SK-N-SH (cell line): ENCODE data around the gene TRAK1. TPM values are rescaled to one million over a fixed set of nuclear protein-coding genes. Genes with fewer than 3 reads are reported as not detected.

ENCODE experiments used
- CTCF ChIA-PET: fragments of 300-600, 350-600 bp; formaldehyde crosslinking; extraction: SDS; loops from one replicate; lab custom pipeline; 2021; lab: Yijun Ruan, JAX
- POLR2A ChIA-PET: fragments of 350-600 bp; sonication (Branson Sonifier 250); formaldehyde crosslinking; extraction: SDS; loops from one replicate; lab custom pipeline; 2020; ENCODE audit warnings: antibody characterized with exemption, inconsistent platforms; lab: Yijun Ruan, JAX
- DNase-seq: peaks from one replicate; pipeline ENCODE4 v3.0.0; 2012
- H2AFZ ChIP-seq: fragments of 200-600 bp; sonication (generic); 2 replicates; pipeline ENCODE4 v1.8.1; 2016; ENCODE audit warnings: antibody characterized with exemption, mild to moderate bottlenecking, low read depth
- H3F3A ChIP-seq: fragments of 200-600 bp; sonication (generic); replicated peaks from 2 replicates; pipeline ENCODE3; 2016; ENCODE audit warnings: antibody characterized with exemption, mild to moderate bottlenecking; ENCODE audit not compliant: insufficient read depth
- H3K27ac ChIP-seq, 2 experiments: fragments of 200-500 bp in 1 of 2; fragments of 200-600 bp in 1 of 2; sonication (Bioruptor generic) in 1 of 2; sonication (generic), shearing (Covaris generic) in 1 of 2; 2 replicates each; pipeline versions ENCODE4 v1.5.1 to v1.6.1; 2014 to 2016; ENCODE audit warnings: low read depth in 2 of 2, inconsistent platforms in 1 of 2, low read length in 1 of 2, mild to moderate bottlenecking in 1 of 2, mixed read lengths in 1 of 2
- H3K27me3 ChIP-seq: fragments of 200-600 bp; sonication (generic), shearing (Covaris generic); 2 replicates; pipeline ENCODE4 v1.6.1; 2016; ENCODE audit warnings: mixed run types; ENCODE audit not compliant: insufficient read depth
- H3K36me3 ChIP-seq, 2 experiments: fragments of 200-500 bp in 1 of 2; fragments of 200-600 bp in 1 of 2; sonication (Bioruptor generic) in 1 of 2; sonication (generic) in 1 of 2; replicated peaks in 1 of 2; 2 replicates each; pipeline versions ENCODE3 to v1.5.1; 2014 to 2016; ENCODE audit warnings: low read length in 1 of 2, mild to moderate bottlenecking in 1 of 2; ENCODE audit not compliant: insufficient read depth in 2 of 2, control insufficient read depth in 1 of 2
- H3K4me1 ChIP-seq, 2 experiments: fragments of 200-500 bp in 1 of 2; fragments of 200-600 bp in 1 of 2; sonication (Bioruptor generic) in 1 of 2; sonication (generic), shearing (Covaris generic) in 1 of 2; 2 replicates each; pipeline versions ENCODE4 v1.5.1 to v1.6.1; 2014 to 2016; ENCODE audit warnings: low read depth in 1 of 2, low read length in 1 of 2, mixed run types in 1 of 2; ENCODE audit not compliant: insufficient read depth in 2 of 2, control insufficient read depth in 1 of 2
- H3K4me2 ChIP-seq: fragments of 200-600 bp; sonication (generic), shearing (Covaris generic); 2 replicates; pipeline ENCODE4 v1.6.1; 2017; ENCODE audit warnings: mixed run types
- H3K4me3 ChIP-seq, 2 experiments: fragments of 200-500 bp in 1 of 2; fragments of 200-600 bp in 1 of 2; sonication (Bioruptor generic) in 1 of 2; sonication (generic), shearing (Covaris generic) in 1 of 2; 2 replicates each; pipeline versions ENCODE4 v1.5.1 to v1.8.1; 2014 to 2016; ENCODE audit warnings: low read depth in 2 of 2, inconsistent platforms in 1 of 2, low read length in 1 of 2, mild to moderate bottlenecking in 1 of 2, mixed read lengths in 1 of 2, moderate library complexity in 1 of 2
- H3K79me2 ChIP-seq: fragments of 200-600 bp; sonication (generic); 2 replicates; pipeline ENCODE4 v1.8.1; 2017; ENCODE audit warnings: mild to moderate bottlenecking; ENCODE audit not compliant: insufficient read depth
- H3K9ac ChIP-seq: fragments of 200-600 bp; sonication (generic); 2 replicates; pipeline ENCODE4 v1.6.1; 2017; ENCODE audit warnings: mixed run types
- H3K9me2 ChIP-seq: fragments of 200-600 bp; sonication (generic); 2 replicates; pipeline ENCODE4 v1.6.1; 2017; ENCODE audit warnings: mixed run types
- H3K9me3 ChIP-seq: fragments of 200-600 bp; sonication (generic); 2 replicates; pipeline ENCODE4 v1.6.1; 2017; ENCODE audit warnings: mixed run types, mild to moderate bottlenecking, moderate library complexity
- H4K20me1 ChIP-seq: fragments of 200-600 bp; sonication (generic); 2 replicates; pipeline ENCODE4 v1.6.1; 2017; ENCODE audit warnings: mild to moderate bottlenecking, mixed run types; ENCODE audit not compliant: insufficient read depth
- EP300 ChIP-seq, 2 experiments: IDR thresholded peaks; 2 replicates each; pipeline versions ENCODE4 v1.4.0 to v1.6.1; 2012; ENCODE audit warnings: borderline replicate concordance in 1 of 2, low read depth in 1 of 2, low read length in 1 of 2
- GABPA ChIP-seq: IDR thresholded peaks from 2 replicates; pipeline ENCODE4 v1.4.0; 2012; ENCODE audit warnings: low read depth, mild to moderate bottlenecking
- GATA2 ChIP-seq: sonication (generic); formaldehyde crosslinking; IDR thresholded peaks from 2 replicates; pipeline ENCODE4 v1.5.0; 2020; ENCODE audit warnings: mild to moderate bottlenecking, missing genetic modification reagents
- JUND ChIP-seq: IDR thresholded peaks from 2 replicates; pipeline ENCODE4 v1.4.0; 2012
- MXI1 ChIP-seq: IDR thresholded peaks from 2 replicates; pipeline ENCODE4 v1.6.1; 2012; ENCODE audit warnings: mild to moderate bottlenecking, low read depth, low read length, improper control_type of control experiment
- NFIC ChIP-seq: IDR thresholded peaks from 2 replicates; pipeline ENCODE4 v1.4.0; 2012; ENCODE audit warnings: borderline replicate concordance
- POLR2AphosphoS5 ChIP-seq: IDR thresholded peaks from 2 replicates; pipeline ENCODE4 v1.6.1; 2012; ENCODE audit warnings: low read depth, low read length
- RFX5 ChIP-seq: IDR thresholded peaks from 2 replicates; pipeline ENCODE4 v1.6.1; 2012; ENCODE audit warnings: mild to moderate bottlenecking, improper control_type of control experiment, low read length
- TAF1 ChIP-seq: IDR thresholded peaks from 2 replicates; pipeline ENCODE4 v1.6.1; 2012; ENCODE audit warnings: low read depth, mild to moderate bottlenecking, low read length, moderate library complexity, borderline replicate concordance
- TEAD4 ChIP-seq: IDR thresholded peaks from 2 replicates; pipeline ENCODE4 v1.4.0; 2012; ENCODE audit warnings: mild to moderate bottlenecking, borderline replicate concordance; ENCODE audit not compliant: insufficient read depth
- WGBS: methylation state at CpG from one replicate; pipeline ENCODE4 v1.1.6; 2017; ENCODE audit warnings: low lambda C conversion rate; 5-methylcytosine and 5-hydroxymethylcytosine counted together
- polyA plus RNA-seq, 3 experiments: library from polyadenylated mRNA; depleted of rRNA; stranded (reverse); fragments of >200 nt; gene quantifications; 2 replicates each; pipeline ENCODE4 v1.2.3, GENCODE V29; 2012
- TF ChIP-seq, protein P1 (sequence below): IDR thresholded peaks from 2 replicates; pipeline ENCODE4 v1.4.0; 2012; ENCODE audit warnings: low read depth, borderline replicate concordance
- TF ChIP-seq, protein P2 (sequence below): IDR thresholded peaks from 2 replicates; pipeline ENCODE4 v1.6.1; 2012; ENCODE audit warnings: mild to moderate bottlenecking, low read depth, low read length, moderate library complexity
- TF ChIP-seq, protein P3 (sequence below): fragments of 150-350 bp; IDR thresholded peaks from 2 replicates; pipeline ENCODE4 v1.6.1; 2016; ENCODE audit warnings: mild to moderate bottlenecking, low read depth, low read length
- TF ChIP-seq, protein P4 (sequence below): IDR thresholded peaks from 2 replicates; pipeline ENCODE4 v1.4.0; 2012; ENCODE audit warnings: low read depth
- TF ChIP-seq, protein P5 (sequence below): IDR thresholded peaks from 2 replicates; pipeline ENCODE4; 2012
- TF ChIP-seq, protein P6 (sequence below): IDR thresholded peaks from 2 replicates; pipeline ENCODE4 v1.4.0; 2012; ENCODE audit warnings: low read depth, borderline replicate concordance

Gene TRAK1
- polyA plus RNA-seq, 1 of the 3 experiments (the other 2 are of a cell fraction) = 12.5 TPM

- 10% methylated on average over 2 of the region's 2 CpGs for WGBS
- Histone ChIP-seq H2AFZ (no peak overlapping the region), H3K9ac (no peak overlapping the region), H3K27ac (no peak overlapping the region), H3K4me1 (peaks cover 0 to 8% of the 10 kb centered on the region in 2 experiments; a peak in 1 of 4 replicates)
- no peak for TF ChIP-seq RFX5
- TF ChIP-seq, all 33 proteins: peak for 0
- peaks cover 50% of the 10 kb centered on the region for H3K27me3 ChIP-seq
- H4K20me1 ChIP-seq = no peaks in the 10 kb centered on the region
- DNase-seq = no peak
- ChIA-PET CTCF (interaction anchor here (0.7 to 10.3 kb wide), 7 partner anchors 10 to 181 kb away, joined by 3 to 103 read pairs (median 3); no protein-coding TSS in a partner anchor), POLR2A (no interaction called here)
- no peaks in the 10 kb centered on the region for H3K79me2 ChIP-seq
- no peaks in the 10 kb centered on the region for H3K9me3 ChIP-seq
- H3K4me2 ChIP-seq = no peak overlapping the region
- H3K9me2 ChIP-seq = no peaks in the 10 kb centered on the region
- peaks cover 3% of the 10 kb centered on the region for H3F3A ChIP-seq
- H3K4me3 ChIP-seq = no peak overlapping the region
- H3K36me3 ChIP-seq = no peaks in the 10 kb centered on the region
These were observed 171.4 kb downstream of the TRAK1 start for GRCh38 chr3:42262525-42262924.

GRCh38 chr3:42263354-42264346, 172.5 kb downstream of the TRAK1 start:
- peak; percentile 74 for DNase-seq
- Histone ChIP-seq H3K27me3 (peaks cover 59% of the 10 kb centered on the region), H3K79me2 (no peaks in the 10 kb centered on the region), H3K9me3 (no peaks in the 10 kb centered on the region), H3K9me2 (no peaks in the 10 kb centered on the region), H3K4me1 (peaks cover 0 to 8% of the 10 kb centered on the region in 2 experiments; a peak in 1 of 4 replicates), H3K9ac (no peak overlapping the region), H3K4me2 (peak overlapping the region; percentile 71), H2AFZ (no peak overlapping the region), H3F3A (peaks cover 3% of the 10 kb centered on the region), H3K36me3 (no peaks in the 10 kb centered on the region), H4K20me1 (no peaks in the 10 kb centered on the region), H3K27ac (no peak overlapping the region), H3K4me3 (no peak overlapping the region)
- ChIA-PET CTCF (interaction anchor here (0.7 to 10.3 kb wide), 7 partner anchors 16 to 180 kb away, joined by 3 to 103 read pairs (median 5); no protein-coding TSS in a partner anchor), POLR2A (no interaction called here)
- 11% methylated on average over 41 of the region's 56 CpGs for WGBS
- TF ChIP-seq JUND = no peak
- TF ChIP-seq EP300 (IDR thresholded peaks at IDR 0.05; ENCODE audit: borderline replicate concordance in 1 of 2, low read depth in 1 of 2, low read length in 1 of 2) = no peak
- TF ChIP-seq TAF1 = no peak
- TF ChIP-seq, protein P1, sequence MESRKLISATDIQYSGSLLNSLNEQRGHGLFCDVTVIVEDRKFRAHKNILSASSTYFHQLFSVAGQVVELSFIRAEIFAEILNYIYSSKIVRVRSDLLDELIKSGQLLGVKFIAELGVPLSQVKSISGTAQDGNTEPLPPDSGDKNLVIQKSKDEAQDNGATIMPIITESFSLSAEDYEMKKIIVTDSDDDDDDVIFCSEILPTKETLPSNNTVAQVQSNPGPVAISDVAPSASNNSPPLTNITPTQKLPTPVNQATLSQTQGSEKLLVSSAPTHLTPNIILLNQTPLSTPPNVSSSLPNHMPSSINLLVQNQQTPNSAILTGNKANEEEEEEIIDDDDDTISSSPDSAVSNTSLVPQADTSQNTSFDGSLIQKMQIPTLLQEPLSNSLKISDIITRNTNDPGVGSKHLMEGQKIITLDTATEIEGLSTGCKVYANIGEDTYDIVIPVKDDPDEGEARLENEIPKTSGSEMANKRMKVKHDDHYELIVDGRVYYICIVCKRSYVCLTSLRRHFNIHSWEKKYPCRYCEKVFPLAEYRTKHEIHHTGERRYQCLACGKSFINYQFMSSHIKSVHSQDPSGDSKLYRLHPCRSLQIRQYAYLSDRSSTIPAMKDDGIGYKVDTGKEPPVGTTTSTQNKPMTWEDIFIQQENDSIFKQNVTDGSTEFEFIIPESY = no peak
- no peak for TF ChIP-seq MXI1
- TF ChIP-seq POLR2AphosphoS5 = no peak
- TF ChIP-seq, protein P2, sequence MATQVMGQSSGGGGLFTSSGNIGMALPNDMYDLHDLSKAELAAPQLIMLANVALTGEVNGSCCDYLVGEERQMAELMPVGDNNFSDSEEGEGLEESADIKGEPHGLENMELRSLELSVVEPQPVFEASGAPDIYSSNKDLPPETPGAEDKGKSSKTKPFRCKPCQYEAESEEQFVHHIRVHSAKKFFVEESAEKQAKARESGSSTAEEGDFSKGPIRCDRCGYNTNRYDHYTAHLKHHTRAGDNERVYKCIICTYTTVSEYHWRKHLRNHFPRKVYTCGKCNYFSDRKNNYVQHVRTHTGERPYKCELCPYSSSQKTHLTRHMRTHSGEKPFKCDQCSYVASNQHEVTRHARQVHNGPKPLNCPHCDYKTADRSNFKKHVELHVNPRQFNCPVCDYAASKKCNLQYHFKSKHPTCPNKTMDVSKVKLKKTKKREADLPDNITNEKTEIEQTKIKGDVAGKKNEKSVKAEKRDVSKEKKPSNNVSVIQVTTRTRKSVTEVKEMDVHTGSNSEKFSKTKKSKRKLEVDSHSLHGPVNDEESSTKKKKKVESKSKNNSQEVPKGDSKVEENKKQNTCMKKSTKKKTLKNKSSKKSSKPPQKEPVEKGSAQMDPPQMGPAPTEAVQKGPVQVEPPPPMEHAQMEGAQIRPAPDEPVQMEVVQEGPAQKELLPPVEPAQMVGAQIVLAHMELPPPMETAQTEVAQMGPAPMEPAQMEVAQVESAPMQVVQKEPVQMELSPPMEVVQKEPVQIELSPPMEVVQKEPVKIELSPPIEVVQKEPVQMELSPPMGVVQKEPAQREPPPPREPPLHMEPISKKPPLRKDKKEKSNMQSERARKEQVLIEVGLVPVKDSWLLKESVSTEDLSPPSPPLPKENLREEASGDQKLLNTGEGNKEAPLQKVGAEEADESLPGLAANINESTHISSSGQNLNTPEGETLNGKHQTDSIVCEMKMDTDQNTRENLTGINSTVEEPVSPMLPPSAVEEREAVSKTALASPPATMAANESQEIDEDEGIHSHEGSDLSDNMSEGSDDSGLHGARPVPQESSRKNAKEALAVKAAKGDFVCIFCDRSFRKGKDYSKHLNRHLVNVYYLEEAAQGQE = no peak
- TF ChIP-seq, protein P3, sequence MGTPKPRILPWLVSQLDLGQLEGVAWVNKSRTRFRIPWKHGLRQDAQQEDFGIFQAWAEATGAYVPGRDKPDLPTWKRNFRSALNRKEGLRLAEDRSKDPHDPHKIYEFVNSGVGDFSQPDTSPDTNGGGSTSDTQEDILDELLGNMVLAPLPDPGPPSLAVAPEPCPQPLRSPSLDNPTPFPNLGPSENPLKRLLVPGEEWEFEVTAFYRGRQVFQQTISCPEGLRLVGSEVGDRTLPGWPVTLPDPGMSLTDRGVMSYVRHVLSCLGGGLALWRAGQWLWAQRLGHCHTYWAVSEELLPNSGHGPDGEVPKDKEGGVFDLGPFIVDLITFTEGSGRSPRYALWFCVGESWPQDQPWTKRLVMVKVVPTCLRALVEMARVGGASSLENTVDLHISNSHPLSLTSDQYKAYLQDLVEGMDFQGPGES = no peak
- no peak for TF ChIP-seq GABPA
- TF ChIP-seq, protein P4, sequence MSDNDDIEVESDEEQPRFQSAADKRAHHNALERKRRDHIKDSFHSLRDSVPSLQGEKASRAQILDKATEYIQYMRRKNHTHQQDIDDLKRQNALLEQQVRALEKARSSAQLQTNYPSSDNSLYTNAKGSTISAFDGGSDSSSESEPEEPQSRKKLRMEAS = no peak
- TF ChIP-seq NFIC = no peak
- TF ChIP-seq, protein P5, sequence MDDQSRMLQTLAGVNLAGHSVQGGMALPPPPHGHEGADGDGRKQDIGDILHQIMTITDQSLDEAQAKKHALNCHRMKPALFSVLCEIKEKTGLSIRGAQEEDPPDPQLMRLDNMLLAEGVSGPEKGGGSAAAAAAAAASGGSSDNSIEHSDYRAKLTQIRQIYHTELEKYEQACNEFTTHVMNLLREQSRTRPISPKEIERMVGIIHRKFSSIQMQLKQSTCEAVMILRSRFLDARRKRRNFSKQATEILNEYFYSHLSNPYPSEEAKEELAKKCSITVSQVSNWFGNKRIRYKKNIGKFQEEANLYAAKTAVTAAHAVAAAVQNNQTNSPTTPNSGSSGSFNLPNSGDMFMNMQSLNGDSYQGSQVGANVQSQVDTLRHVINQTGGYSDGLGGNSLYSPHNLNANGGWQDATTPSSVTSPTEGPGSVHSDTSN = no peak
- no peak for TF ChIP-seq TEAD4
- no peak for TF ChIP-seq GATA2 (CRISPR knock-in tag)
- TF ChIP-seq, protein P6, sequence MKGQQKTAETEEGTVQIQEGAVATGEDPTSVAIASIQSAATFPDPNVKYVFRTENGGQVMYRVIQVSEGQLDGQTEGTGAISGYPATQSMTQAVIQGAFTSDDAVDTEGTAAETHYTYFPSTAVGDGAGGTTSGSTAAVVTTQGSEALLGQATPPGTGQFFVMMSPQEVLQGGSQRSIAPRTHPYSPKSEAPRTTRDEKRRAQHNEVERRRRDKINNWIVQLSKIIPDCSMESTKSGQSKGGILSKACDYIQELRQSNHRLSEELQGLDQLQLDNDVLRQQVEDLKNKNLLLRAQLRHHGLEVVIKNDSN = no peak
